ENCODE results near the gene CILP. TPM values are rescaled to one million over a fixed set of nuclear protein-coding genes. Genes with fewer than 3 reads are reported as not detected.

The CILP gene
- polyA plus RNA-seq, 3 donors, result 0.13 TPM; not detected in 2

DNA sequence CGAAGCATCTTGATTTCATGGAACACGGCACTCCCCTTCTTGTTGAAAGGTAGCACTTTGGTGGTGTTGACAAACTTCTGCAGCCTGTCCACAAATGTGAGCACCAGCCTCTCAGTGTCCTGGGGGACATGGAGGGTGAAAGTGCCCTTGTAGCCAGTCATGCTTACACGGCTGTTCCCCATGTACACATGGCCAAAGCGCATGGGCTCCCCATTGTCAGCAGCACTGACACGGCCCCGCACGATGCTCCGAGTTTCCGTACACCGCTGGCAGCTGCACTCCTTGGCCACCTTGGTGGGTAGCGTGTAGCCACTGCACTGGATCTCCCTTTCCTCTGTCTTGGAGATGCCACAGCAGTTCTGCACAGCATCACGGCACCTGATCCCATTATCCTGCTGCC, 12.7 kb downstream of the CILP start:
- no peak overlapping the region for H2AFZ ChIP-seq (ENCODE audit: insufficient read depth, low read depth, low read length, poor library complexity, severe bottlenecking)
- no peaks in the 10 kb centered on the region for H3K36me3 ChIP-seq (replicated peaks in 1 of 2; ENCODE audit: control insufficient read depth in 1 of 2, insufficient read depth in 2 of 2, low read length in 2 of 2)
- H3K27me3 ChIP-seq (ENCODE audit: control insufficient read depth in 2 of 2, insufficient read depth in 2 of 2, low read length in 2 of 2), result no peaks in the 10 kb centered on the region
- no peak overlapping the region for H3K4me2 ChIP-seq (replicated peaks; ENCODE audit: extremely low read depth, low read length, poor library complexity, severe bottlenecking)
- Mint-ChIP-seq H3K27ac (no peak overlapping the region), H3K27me3 (ENCODE audit: low read depth in 3 of 3) (peaks cover 1 to 9% (median 4%) of the 10 kb centered on the region in 3 donors), H3K36me3 (no peaks in the 10 kb centered on the region), H3K4me3 (no peak overlapping the region), H3K9me3 (peaks cover 0 to 2% (median 0%) of the 10 kb centered on the region in 7 donors), H3K4me1 (no peaks in the 10 kb centered on the region)
- H3K9me3 ChIP-seq (replicated peaks in 1 of 2; ENCODE audit: control insufficient read depth in 1 of 2, insufficient read depth in 1 of 2, low read length in 2 of 2), result no peaks in the 10 kb centered on the region
- WGBS (ENCODE audit: insufficient coverage), result 98% methylated on average over 12 of the region's 12 CpGs
- TF ChIP-seq, protein P1, sequence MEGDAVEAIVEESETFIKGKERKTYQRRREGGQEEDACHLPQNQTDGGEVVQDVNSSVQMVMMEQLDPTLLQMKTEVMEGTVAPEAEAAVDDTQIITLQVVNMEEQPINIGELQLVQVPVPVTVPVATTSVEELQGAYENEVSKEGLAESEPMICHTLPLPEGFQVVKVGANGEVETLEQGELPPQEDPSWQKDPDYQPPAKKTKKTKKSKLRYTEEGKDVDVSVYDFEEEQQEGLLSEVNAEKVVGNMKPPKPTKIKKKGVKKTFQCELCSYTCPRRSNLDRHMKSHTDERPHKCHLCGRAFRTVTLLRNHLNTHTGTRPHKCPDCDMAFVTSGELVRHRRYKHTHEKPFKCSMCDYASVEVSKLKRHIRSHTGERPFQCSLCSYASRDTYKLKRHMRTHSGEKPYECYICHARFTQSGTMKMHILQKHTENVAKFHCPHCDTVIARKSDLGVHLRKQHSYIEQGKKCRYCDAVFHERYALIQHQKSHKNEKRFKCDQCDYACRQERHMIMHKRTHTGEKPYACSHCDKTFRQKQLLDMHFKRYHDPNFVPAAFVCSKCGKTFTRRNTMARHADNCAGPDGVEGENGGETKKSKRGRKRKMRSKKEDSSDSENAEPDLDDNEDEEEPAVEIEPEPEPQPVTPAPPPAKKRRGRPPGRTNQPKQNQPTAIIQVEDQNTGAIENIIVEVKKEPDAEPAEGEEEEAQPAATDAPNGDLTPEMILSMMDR (IDR thresholded peaks at IDR 0.05), result no peak
- intact Hi-C loops (cut with micrococcal nuclease), result no loop called here
- H4K20me1 ChIP-seq (ENCODE audit: insufficient read depth, low read length), result no peaks in the 10 kb centered on the region
- no peaks in the 10 kb centered on the region for H3K4me1 ChIP-seq (ENCODE audit: control insufficient read depth in 1 of 2, insufficient read depth in 2 of 2, low read length in 2 of 2)
- DNase-seq, result no peak
- H3K27ac ChIP-seq (ENCODE audit: low read depth in 1 of 2, low read length in 2 of 2), result no peak overlapping the region
- H3K79me2 ChIP-seq (ENCODE audit: insufficient read depth, low read length), result no peaks in the 10 kb centered on the region
- no peak overlapping the region for H3K9ac ChIP-seq (ENCODE audit: insufficient read depth, low read length, poor library complexity, severe bottlenecking)
- no peak overlapping the region for H3K4me3 ChIP-seq (replicated peaks in 1 of 3; ENCODE audit: low read depth in 2 of 3, low read length in 3 of 3)

DNA sequence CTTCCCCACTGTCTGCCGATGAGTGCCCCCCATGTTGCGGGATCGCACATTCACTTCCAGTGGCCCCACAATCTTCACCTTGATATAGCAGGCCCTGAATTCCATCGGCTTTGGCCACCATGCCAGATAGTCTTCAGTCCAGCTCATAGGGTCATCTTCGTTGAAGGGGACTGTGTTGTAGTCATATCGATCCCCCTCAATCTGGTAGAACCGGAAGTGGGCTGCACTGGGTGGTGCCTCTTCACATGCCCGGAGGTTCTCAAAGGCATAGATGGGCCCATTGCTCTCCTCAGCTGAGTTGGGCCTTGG, 14.0 kb downstream of the CILP start:
- Mint-ChIP-seq H3K36me3 (no peaks in the 10 kb centered on the region), H3K9me3 (peaks cover 0 to 2% (median 0%) of the 10 kb centered on the region in 7 donors), H3K4me1 (no peaks in the 10 kb centered on the region), H3K27me3 (ENCODE audit: low read depth in 3 of 3) (peaks cover 1 to 5% (median 2%) of the 10 kb centered on the region in 3 donors), H3K4me3 (no peak overlapping the region), H3K27ac (no peak overlapping the region)
- Histone ChIP-seq H4K20me1 (ENCODE audit: insufficient read depth, low read length) (no peaks in the 10 kb centered on the region), H2AFZ (ENCODE audit: insufficient read depth, low read depth, low read length, poor library complexity, severe bottlenecking) (no peak overlapping the region), H3K27me3 (ENCODE audit: control insufficient read depth in 2 of 2, insufficient read depth in 2 of 2, low read length in 2 of 2) (no peaks in the 10 kb centered on the region), H3K9ac (ENCODE audit: insufficient read depth, low read length, poor library complexity, severe bottlenecking) (no peak overlapping the region), H3K4me2 (replicated peaks; ENCODE audit: extremely low read depth, low read length, poor library complexity, severe bottlenecking) (no peak overlapping the region), H3K4me3 (replicated peaks in 1 of 3; ENCODE audit: low read depth in 2 of 3, low read length in 3 of 3) (no peak overlapping the region), H3K4me1 (ENCODE audit: control insufficient read depth in 1 of 2, insufficient read depth in 2 of 2, low read length in 2 of 2) (no peaks in the 10 kb centered on the region), H3K79me2 (ENCODE audit: insufficient read depth, low read length) (no peaks in the 10 kb centered on the region), H3K36me3 (replicated peaks in 1 of 2; ENCODE audit: control insufficient read depth in 1 of 2, insufficient read depth in 2 of 2, low read length in 2 of 2) (no peaks in the 10 kb centered on the region), H3K9me3 (replicated peaks in 1 of 2; ENCODE audit: control insufficient read depth in 1 of 2, insufficient read depth in 1 of 2, low read length in 2 of 2) (no peaks in the 10 kb centered on the region), H3K27ac (ENCODE audit: low read depth in 1 of 2, low read length in 2 of 2) (no peak overlapping the region)
- 100% methylated on average over 8 of the region's 8 CpGs for WGBS (ENCODE audit: insufficient coverage)
- no peak for DNase-seq
- intact Hi-C loops (cut with micrococcal nuclease), result no loop called here
- TF ChIP-seq, protein P1 (IDR thresholded peaks at IDR 0.05), result no peak
